HEK293 (cell line): Measurements from ENCODE around the gene CBR1.
A peak's percentile ranks its signal among the peaks of the same experiment; 100 is the strongest.

Experiments
- PATZ1 ChIP-seq: fragments of 450-650 bp; formaldehyde crosslinking; IDR thresholded peaks from 2 replicates; pipeline ENCODE4 v1.5.1; 2016; ENCODE audit warnings: missing biosample characterization, missing genetic modification characterization
- REST ChIP-seq: fragments of 450-650 bp; formaldehyde crosslinking; IDR thresholded peaks from 2 replicates; pipeline ENCODE4 v1.5.1; 2016; ENCODE audit warnings: missing biosample characterization, missing genetic modification characterization
- SALL2 ChIP-seq: fragments of 450-650 bp; formaldehyde crosslinking; IDR thresholded peaks from 2 replicates; pipeline ENCODE4 v1.5.0; 2017; ENCODE audit warnings: missing biosample characterization, mild to moderate bottlenecking, missing genetic modification characterization, borderline replicate concordance
- SP7 ChIP-seq: fragments of 450-650 bp; formaldehyde crosslinking; IDR thresholded peaks from 2 replicates; pipeline ENCODE4 v1.5.1; 2016; ENCODE audit warnings: missing biosample characterization, missing genetic modification characterization
- ZNF660 ChIP-seq: fragments of 450-650 bp; IDR thresholded peaks from 2 replicates; pipeline ENCODE4 v1.5.1; 2018; ENCODE audit warnings: missing biosample characterization, mild to moderate bottlenecking, missing genetic modification characterization
- ZNF76 ChIP-seq: fragments of 450-650 bp; formaldehyde crosslinking; IDR thresholded peaks from 2 replicates; pipeline ENCODE4; 2016; ENCODE audit warnings: low read depth, missing biosample characterization, missing genetic modification characterization, borderline replicate concordance
- TF ChIP-seq, protein P1 (sequence below): fragments of 450-650 bp; formaldehyde crosslinking; IDR thresholded peaks from 2 replicates; pipeline ENCODE4 v1.5.1; 2017; ENCODE audit warnings: missing biosample characterization, mild to moderate bottlenecking, missing genetic modification characterization, moderate library complexity
- TF ChIP-seq, protein P2 (sequence below): fragments of 450-650 bp; formaldehyde crosslinking; IDR thresholded peaks from 2 replicates; pipeline ENCODE4 v1.5.1; 2016; ENCODE audit warnings: missing biosample characterization, missing genetic modification characterization

GRCh38 chr21:36069713-36070583, at the start of gene CBR1:
- TF ChIP-seq, protein P1, sequence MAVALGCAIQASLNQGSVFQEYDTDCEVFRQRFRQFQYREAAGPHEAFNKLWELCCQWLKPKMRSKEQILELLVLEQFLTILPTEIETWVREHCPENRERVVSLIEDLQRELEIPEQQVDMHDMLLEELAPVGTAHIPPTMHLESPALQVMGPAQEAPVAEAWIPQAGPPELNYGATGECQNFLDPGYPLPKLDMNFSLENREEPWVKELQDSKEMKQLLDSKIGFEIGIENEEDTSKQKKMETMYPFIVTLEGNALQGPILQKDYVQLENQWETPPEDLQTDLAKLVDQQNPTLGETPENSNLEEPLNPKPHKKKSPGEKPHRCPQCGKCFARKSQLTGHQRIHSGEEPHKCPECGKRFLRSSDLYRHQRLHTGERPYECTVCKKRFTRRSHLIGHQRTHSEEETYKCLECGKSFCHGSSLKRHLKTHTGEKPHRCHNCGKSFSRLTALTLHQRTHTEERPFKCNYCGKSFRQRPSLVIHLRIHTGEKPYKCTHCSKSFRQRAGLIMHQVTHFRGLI (tag by site-specific recombination): no peak
- TF ChIP-seq, protein P2, sequence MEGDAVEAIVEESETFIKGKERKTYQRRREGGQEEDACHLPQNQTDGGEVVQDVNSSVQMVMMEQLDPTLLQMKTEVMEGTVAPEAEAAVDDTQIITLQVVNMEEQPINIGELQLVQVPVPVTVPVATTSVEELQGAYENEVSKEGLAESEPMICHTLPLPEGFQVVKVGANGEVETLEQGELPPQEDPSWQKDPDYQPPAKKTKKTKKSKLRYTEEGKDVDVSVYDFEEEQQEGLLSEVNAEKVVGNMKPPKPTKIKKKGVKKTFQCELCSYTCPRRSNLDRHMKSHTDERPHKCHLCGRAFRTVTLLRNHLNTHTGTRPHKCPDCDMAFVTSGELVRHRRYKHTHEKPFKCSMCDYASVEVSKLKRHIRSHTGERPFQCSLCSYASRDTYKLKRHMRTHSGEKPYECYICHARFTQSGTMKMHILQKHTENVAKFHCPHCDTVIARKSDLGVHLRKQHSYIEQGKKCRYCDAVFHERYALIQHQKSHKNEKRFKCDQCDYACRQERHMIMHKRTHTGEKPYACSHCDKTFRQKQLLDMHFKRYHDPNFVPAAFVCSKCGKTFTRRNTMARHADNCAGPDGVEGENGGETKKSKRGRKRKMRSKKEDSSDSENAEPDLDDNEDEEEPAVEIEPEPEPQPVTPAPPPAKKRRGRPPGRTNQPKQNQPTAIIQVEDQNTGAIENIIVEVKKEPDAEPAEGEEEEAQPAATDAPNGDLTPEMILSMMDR (tag by site-specific recombination): peak; percentile 56; the same call in 1 of the 2 replicates
- TF ChIP-seq REST (tag by site-specific recombination) (peak; percentile 19; the same call in 1 of the 2 replicates), ZNF660 (tag by site-specific recombination) (0 out of 2 replicates have a peak, but pooled peaks have one; percentile 22), SALL2 (tag by site-specific recombination) (no peak), ZNF76 (tag by site-specific recombination) (peak; percentile 52; the same call in 1 of the 2 replicates), PATZ1 (peak; percentile 87), SP7 (tag by site-specific recombination) (peak; percentile 89)
